ENCODE results near the gene CFAP69.

Gene CFAP69

DNA sequence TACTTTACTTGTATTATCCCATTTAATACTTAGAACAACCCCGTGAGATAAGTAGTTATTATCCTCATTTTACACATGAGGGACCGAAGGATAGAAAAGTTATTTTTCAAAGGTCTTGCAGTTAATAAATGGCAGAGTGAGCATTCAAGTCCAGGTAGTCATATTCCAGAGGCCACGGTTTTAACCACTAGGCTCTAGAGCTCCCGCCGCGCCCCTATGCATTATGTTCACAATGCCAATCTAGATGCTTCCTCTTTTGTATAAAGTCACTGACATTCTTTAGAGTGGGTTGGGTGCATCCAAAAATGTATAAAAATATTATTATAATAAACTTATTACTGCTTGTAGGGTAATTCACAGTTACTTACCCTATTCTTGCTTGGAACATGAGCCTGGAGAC lies 11.4 kb upstream of the CFAP69 start:
- TF ChIP-seq, protein P1, sequence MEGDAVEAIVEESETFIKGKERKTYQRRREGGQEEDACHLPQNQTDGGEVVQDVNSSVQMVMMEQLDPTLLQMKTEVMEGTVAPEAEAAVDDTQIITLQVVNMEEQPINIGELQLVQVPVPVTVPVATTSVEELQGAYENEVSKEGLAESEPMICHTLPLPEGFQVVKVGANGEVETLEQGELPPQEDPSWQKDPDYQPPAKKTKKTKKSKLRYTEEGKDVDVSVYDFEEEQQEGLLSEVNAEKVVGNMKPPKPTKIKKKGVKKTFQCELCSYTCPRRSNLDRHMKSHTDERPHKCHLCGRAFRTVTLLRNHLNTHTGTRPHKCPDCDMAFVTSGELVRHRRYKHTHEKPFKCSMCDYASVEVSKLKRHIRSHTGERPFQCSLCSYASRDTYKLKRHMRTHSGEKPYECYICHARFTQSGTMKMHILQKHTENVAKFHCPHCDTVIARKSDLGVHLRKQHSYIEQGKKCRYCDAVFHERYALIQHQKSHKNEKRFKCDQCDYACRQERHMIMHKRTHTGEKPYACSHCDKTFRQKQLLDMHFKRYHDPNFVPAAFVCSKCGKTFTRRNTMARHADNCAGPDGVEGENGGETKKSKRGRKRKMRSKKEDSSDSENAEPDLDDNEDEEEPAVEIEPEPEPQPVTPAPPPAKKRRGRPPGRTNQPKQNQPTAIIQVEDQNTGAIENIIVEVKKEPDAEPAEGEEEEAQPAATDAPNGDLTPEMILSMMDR (conservative IDR thresholded peaks at IDR 0.05) = no peak
- H3K27ac ChIP-seq = peak overlapping the region; percentile 100

DNA sequence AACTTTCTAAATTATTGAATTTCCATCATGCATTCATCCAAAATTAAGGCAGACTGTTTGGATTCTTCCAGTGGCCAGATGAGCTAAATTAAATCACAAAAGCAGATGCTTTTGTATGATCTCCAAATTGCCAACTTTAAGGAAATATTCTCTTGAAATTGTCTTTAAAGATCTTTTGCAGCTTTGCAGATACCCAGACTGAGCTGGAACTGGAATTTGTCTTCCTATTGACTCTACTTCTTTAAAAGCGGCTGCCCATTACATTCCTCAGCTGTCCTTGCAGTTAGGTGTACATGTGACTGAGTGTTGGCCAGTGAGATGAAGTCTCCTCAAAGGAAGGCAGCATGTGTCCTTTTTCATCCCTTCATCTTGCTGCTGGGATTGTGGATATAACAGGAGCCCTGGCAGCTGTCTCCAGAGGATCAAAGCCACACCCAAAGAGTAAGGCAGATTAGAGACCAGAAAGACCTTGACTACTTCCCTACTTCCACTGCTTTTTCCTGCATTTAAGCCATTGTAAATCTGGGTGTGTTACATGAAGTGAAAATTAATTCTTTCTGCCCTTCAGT lies 8.2 kb upstream of the CFAP69 start:
- peak overlapping the region; percentile 100 for H3K27ac ChIP-seq
- TF ChIP-seq, protein P1 (conservative IDR thresholded peaks at IDR 0.05) = no peak

DNA sequence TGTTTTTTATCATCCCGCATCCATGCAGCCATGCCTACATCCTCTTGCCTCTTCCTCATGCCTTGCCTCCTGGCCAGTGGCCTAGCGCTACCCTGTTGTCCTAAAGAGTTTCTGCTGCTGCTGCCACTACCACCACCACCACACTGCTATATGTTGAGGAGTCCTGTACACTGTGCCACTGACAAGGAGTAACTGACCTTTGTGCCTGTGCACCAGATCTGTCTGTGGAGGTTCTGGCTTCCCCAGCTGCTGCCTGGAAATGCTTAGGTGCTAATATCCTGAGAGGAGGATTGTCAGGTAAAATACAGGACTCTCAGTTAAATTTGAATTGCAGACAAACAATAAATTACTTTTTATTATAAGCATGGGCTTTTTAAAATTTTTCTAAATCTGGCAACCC lies 7.0 kb upstream of the CFAP69 start:
- peak overlapping the region; percentile 100 for H3K27ac ChIP-seq
- TF ChIP-seq, protein P1 (conservative IDR thresholded peaks at IDR 0.05) = no peak

DNA sequence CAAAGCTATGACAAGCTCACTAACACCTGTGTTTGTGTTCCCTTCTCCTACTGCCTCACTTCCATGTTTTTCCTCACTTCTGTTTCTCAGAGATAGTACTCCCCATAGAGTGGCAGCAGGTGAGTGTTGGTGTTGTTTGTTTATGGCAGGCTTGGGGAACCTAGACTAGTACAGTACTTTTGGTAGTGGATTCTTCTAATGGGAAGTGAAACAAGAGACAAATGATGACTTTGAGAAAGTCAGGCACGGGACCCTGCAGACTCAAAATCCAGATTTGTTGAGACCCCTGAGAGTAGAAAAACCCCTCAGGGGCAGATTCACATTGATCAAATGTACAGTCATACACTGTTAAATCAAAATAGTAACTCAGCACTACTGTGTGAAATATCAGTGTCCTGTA lies 6.4 kb upstream of the CFAP69 start:
- TF ChIP-seq, protein P1 (conservative IDR thresholded peaks at IDR 0.05) = no peak
- H3K27ac ChIP-seq = peak overlapping the region; percentile 100

DNA sequence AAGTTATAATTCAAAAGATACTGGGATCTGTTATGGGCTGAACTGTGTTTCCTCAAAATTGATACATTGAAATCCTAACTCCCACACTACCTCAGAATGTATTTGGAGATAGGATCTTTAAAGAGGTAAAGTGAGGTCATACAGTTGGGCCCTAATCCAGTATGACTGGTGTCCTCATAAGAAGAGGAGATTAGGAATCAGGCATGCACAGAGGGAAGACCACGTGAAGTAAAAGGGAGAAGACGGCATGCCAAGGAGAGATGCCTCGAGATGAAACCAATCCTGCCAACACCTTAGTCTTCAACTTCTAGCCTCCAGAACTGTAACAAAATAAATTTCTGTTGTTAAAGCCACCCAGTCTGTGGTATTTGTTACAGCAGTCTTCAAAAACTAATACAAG lies 5.9 kb upstream of the CFAP69 start:
- peak overlapping the region; percentile 100 for H3K27ac ChIP-seq
- TF ChIP-seq, protein P1 (conservative IDR thresholded peaks at IDR 0.05) = no peak

DNA sequence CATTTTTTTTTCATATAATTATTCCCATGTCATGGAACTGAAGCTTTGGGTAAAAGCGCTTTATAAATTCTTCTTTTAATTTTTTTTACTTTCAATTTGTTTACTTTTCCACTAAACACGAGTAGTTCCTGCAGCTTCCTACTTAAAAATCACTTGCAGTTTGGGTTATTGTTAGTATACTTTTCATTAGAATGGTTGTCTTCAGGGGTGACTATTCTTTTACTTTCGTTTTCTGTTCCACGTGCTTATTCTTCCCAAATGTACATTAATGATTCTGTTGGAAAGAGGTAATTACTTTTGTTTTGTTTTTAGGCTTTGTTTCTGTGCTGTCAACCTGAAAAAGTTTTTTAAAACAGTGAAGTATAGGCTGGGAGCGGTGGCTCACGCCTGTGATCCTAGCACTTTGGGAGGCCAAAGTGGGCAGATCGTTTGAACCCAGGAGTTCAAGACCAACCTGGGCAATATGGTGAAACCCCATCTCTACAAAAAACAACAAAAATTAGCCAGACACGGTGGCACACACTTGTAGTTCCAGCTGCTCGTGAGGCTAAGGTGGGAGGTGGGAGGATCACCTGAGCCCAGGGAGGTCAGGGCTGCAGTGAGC lies 5.2 kb upstream of the CFAP69 start:
- TF ChIP-seq, protein P1 (conservative IDR thresholded peaks at IDR 0.05) = no peak
- peak overlapping the region; percentile 100 for H3K27ac ChIP-seq

DNA sequence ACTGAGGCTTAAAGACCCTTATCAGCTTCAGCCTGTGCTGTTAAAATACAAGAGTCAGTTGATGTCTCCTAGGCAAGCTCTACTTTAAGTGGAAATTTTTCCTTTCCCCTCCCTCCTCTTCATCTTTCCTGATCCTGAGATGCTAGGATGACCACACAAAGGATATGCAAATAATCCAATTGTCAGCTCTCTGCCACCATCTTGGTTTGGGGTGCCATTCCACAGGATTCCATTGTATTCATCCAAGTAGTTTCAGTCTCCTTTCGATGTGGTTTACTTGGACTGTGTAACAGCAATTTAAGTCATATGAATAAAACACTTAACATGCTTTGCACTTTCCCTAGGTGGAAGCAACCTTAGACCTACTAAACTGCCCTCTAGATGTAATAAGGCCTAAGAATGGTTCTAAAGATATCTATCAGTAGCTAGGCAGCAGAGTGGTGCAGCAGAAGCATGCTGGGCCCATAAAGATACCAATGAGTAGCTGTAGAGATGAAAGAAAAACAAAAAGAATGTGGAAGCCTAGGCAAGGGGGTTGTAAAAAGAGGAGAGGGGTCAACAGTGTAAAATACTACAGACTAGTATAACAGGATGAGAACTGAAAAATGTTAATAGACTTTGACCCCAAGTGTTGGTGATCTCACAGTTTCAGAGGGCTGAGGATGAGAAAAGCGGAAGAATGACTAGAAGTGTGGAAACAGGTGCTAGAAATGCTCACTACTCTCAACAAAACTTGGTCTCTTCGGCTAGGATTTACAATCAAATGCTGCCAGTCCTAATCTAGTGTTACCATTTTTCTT lies 2.4 kb upstream of the CFAP69 start:
- peak overlapping the region; percentile 100; the same call in 1 of the 2 replicates for H3K27ac ChIP-seq
- TF ChIP-seq, protein P1 (conservative IDR thresholded peaks at IDR 0.05) = no peak

Measured in VCaP (cell line).